ENCODE results near the gene ACBD4. TPM values are rescaled to one million over a fixed set of nuclear protein-coding genes. Genes with fewer than 3 reads are reported as not detected.
A peak's percentile ranks its signal among the peaks of the same experiment; 100 is the strongest.

Gene ACBD4
- total RNA-seq, 4 donors from 2014 or later = 7.8 to 37.7 (median 26.1) TPM

DNA sequence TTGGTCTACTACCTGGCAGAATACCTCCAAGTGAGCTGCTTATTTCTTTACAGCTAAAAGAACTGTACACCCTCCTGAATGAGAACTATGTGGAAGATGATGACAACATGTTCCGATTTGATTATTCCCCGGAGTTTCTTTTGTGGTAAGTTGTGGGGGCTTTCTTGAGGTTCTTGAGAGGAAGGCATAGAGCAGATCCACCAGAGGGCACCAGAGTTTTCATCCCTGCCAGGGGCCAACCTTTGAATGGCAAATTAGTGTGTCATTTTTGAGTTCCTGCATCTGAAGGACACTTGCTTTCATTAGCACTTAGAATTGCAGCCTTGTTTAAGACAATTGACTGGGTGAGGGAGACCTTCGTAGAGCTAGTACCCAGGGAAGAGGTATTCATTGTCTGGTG lies 39.3 kb upstream of the ACBD4 start:
- DNase-seq = no peak
- Histone ChIP-seq H3K4me1 (peaks cover 6 to 15% of the 10 kb centered on the region in 2 donors), H3K27me3 (no peaks in the 10 kb centered on the region), H3K9me3 (no peaks in the 10 kb centered on the region), H3K36me3 (no peaks in the 10 kb centered on the region), H3K4me3 (no peak overlapping the region), H3K27ac (no peak overlapping the region)
- TF ChIP-seq, protein P1, sequence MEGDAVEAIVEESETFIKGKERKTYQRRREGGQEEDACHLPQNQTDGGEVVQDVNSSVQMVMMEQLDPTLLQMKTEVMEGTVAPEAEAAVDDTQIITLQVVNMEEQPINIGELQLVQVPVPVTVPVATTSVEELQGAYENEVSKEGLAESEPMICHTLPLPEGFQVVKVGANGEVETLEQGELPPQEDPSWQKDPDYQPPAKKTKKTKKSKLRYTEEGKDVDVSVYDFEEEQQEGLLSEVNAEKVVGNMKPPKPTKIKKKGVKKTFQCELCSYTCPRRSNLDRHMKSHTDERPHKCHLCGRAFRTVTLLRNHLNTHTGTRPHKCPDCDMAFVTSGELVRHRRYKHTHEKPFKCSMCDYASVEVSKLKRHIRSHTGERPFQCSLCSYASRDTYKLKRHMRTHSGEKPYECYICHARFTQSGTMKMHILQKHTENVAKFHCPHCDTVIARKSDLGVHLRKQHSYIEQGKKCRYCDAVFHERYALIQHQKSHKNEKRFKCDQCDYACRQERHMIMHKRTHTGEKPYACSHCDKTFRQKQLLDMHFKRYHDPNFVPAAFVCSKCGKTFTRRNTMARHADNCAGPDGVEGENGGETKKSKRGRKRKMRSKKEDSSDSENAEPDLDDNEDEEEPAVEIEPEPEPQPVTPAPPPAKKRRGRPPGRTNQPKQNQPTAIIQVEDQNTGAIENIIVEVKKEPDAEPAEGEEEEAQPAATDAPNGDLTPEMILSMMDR (IDR thresholded peaks at IDR 0.05) = no peak
- TF ChIP-seq POLR2A (IDR thresholded peaks at IDR 0.05) = no peak
- intact Hi-C loops (cut with DNase I; ENCODE audit: low total_unique reads) = loop anchor here (10.0 kb wide), 1 partner anchor 181 kb away; the partner anchor contains the start of gene GFAP

DNA sequence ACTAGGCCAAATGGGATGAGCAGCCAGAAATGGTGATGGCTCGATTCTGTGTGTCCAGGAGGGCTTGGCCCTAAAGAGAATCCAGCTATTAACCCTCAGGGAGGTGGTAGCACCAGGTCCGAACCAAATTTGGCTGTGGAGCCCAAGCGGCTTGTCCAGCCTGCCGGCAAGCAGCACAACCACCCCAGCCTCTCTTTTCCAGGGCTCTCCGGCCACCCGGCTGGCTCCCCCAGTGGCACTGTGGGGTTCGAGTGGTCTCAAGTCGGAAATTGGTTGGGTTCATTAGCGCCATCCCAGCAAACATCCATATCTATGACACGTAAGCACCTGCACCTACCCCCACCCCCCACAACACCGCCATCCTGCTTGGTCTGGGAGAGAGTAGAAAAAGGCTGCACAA lies 38.6 kb upstream of the ACBD4 start:
- Histone ChIP-seq H3K36me3 (no peaks in the 10 kb centered on the region), H3K4me3 (no peak overlapping the region), H3K9me3 (no peaks in the 10 kb centered on the region), H3K27me3 (no peaks in the 10 kb centered on the region), H3K4me1 (peaks cover 6 to 15% of the 10 kb centered on the region in 2 donors), H3K27ac (peak overlapping the region in 1 of 2 donors; percentile 1)
- no peak for DNase-seq
- no peak for TF ChIP-seq POLR2A (IDR thresholded peaks at IDR 0.05)
- intact Hi-C loops (cut with DNase I; ENCODE audit: low total_unique reads) = loop anchor here (10.0 kb wide), 1 partner anchor 182 kb away; the partner anchor contains the start of gene GFAP

DNA sequence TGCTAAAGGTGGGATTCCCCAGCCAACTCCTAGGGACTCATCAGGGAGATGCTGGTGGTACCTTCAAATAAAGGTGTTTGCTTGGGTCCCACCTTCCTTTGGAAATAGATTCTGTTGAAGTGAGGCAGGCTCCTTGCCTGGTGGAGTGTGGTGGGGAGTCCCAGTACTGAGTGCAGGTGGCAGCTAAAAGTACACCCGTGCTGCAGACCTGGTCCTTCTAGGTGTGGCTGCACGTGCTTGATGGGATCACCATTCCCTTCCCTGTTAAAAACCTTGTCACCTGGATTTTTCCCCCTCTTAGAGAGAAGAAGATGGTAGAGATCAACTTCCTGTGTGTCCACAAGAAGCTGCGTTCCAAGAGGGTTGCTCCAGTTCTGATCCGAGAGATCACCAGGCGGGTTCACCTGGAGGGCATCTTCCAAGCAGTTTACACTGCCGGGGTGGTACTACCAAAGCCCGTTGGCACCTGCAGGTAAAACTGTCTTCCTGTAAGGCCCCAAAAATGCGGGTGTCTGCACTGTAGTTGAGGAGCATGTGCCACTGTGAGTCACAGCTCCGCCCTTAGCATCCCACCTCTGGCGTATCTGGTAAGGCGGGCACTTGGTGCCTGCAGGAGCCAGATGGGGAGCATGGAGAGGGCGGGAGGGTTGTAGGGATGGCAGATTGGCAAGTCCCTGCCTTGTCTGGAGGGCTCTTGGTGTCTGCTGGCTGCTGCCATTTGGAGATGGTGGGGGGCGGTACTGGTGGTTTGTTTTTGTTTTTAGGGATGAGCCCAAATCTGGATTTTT lies 37.2 kb upstream of the ACBD4 start:
- no peaks in the 10 kb centered on the region for H3K27me3 ChIP-seq
- TF ChIP-seq, protein P1 (IDR thresholded peaks at IDR 0.05) = no peak
- no peak for TF ChIP-seq POLR2A (IDR thresholded peaks at IDR 0.05)
- no peak overlapping the region for H3K4me3 ChIP-seq
- peaks cover 5 to 6% of the 10 kb centered on the region in 2 donors for H3K4me1 ChIP-seq
- DNase-seq = no peak
- peak overlapping the region; percentile 58 to 64 for H3K27ac ChIP-seq
- intact Hi-C loops (cut with DNase I; ENCODE audit: low total_unique reads) = loop anchor here (10.0 kb wide), 1 partner anchor 183 kb away; the partner anchor contains the start of gene GFAP
- H3K36me3 ChIP-seq = no peaks in the 10 kb centered on the region
- no peaks in the 10 kb centered on the region for H3K9me3 ChIP-seq

DNA sequence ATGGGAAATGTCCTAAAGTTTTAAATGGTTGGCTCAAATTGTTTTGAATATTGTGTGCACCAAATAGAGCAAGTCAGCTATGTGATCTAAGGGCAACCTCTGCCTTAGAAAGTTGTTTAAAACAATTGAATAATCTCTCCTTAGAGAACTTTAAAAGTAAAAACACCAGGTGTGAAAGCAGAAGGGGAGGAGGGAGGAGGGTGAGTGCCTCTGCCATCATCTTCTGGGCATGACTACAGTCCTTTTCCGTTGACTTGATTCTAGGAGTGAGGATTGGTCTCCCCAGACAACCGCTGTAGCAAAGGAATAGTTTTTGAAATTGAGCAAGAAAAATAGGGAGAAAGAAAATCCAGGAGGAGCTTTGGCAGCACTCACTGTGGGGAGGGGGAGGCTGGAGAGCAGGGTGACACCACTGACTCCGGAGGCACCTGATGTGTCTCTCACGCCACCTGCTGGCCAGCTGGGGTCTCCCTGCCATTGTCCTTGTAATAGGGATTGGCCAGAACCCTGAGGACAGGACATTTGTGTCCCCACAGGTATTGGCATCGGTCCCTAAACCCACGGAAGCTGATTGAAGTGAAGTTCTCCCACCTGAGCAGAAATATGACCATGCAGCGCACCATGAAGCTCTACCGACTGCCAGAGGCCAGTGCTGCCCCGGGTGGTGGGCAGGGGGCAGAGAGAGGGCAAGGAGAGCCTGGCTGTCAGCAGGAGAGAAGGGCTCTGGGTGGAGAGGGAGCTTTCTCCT lies 36.4 kb upstream of the ACBD4 start:
- Histone ChIP-seq H3K4me3 (no peak overlapping the region), H3K9me3 (no peaks in the 10 kb centered on the region), H3K27me3 (no peaks in the 10 kb centered on the region), H3K36me3 (no peaks in the 10 kb centered on the region), H3K4me1 (no peaks in the 10 kb centered on the region), H3K27ac (peak overlapping the region; percentile 58 to 64)
- intact Hi-C loops (cut with DNase I; ENCODE audit: low total_unique reads) = loop anchor here (10.0 kb wide), 1 partner anchor 184 kb away; the partner anchor contains the start of gene GFAP
- TF ChIP-seq POLR2A (IDR thresholded peaks at IDR 0.05) = no peak
- TF ChIP-seq, protein P1 (IDR thresholded peaks at IDR 0.05) = peak; percentile 82 to 88 (median 86)
- peak; percentile 86 to 92 for DNase-seq

DNA sequence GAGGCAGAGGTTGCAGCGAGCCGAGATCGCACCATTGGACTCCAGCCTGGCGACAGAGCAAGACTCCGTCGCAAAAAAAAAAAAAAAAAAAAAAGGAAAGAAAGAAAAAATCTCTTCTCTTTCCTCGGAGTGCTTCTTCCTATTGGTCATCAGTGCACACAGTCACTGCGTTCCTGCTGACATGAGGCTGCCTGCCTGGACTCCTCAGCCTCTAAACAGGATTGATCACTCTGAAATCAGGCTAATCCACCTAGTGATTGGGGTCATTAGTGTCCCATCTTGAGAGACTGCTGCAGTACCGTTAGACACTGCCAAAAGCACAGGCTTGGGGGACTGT lies 34.0 kb upstream of the ACBD4 start:
- DNase-seq = no peak
- no peaks in the 10 kb centered on the region for H3K27me3 ChIP-seq
- TF ChIP-seq, protein P1 (IDR thresholded peaks at IDR 0.05) = no peak
- TF ChIP-seq POLR2A (IDR thresholded peaks at IDR 0.05) = no peak
- no peaks in the 10 kb centered on the region for H3K36me3 ChIP-seq
- H3K27ac ChIP-seq = peak overlapping the region in 1 of 2 donors; percentile 2
- H3K4me3 ChIP-seq = no peak overlapping the region
- intact Hi-C loops (cut with DNase I; ENCODE audit: low total_unique reads) = no loop called here
- no peaks in the 10 kb centered on the region for H3K4me1 ChIP-seq
- H3K9me3 ChIP-seq = no peaks in the 10 kb centered on the region
